Astrocyte (in vitro differentiated cells and primary cell): Measurements from ENCODE around the gene NWD2. TPM values are rescaled to one million over a fixed set of nuclear protein-coding genes. Genes with fewer than 3 reads are reported as not detected.

Experiments used
- DNase-seq: peaks from one replicate; pipeline ENCODE4 v3.0.0-alpha.2; 2010; ENCODE audit warnings: low read depth
- FAIRE-seq: peaks from 2 replicates; lab custom pipeline; 2011; peaks lifted over from hg19 to GRCh38; lab: Jason Lieb, UNC
- H2AFZ ChIP-seq: 2 replicates; pipeline ENCODE4 v1.6.0; 2012; ENCODE audit warnings: low read depth, low read length, inconsistent platforms
- H3K27ac ChIP-seq: 2 replicates; pipeline ENCODE4 v1.5.1; 2011; ENCODE audit warnings: low read depth, low read length, inconsistent platforms
- H3K27me3 ChIP-seq: 2 replicates; pipeline ENCODE4 v1.6.0; 2011; ENCODE audit warnings: low read length, inconsistent platforms; ENCODE audit not compliant: insufficient read depth
- H3K36me3 ChIP-seq: 2 replicates; pipeline ENCODE4 v1.5.1; 2011; ENCODE audit warnings: low read length, inconsistent platforms; ENCODE audit not compliant: insufficient read depth
- H3K4me1 ChIP-seq: 2 replicates; pipeline ENCODE4 v1.5.1; 2011; ENCODE audit warnings: low read length, inconsistent platforms; ENCODE audit not compliant: insufficient read depth
- H3K4me2 ChIP-seq: 2 replicates; pipeline ENCODE4 v1.6.0; 2012; ENCODE audit warnings: low read length, inconsistent platforms
- H3K4me3 ChIP-seq: 2 replicates; pipeline ENCODE4 v1.5.1; 2011; ENCODE audit warnings: low read depth, mild to moderate bottlenecking, low read length, inconsistent platforms; ENCODE audit not compliant: insufficient read depth
- H3K79me2 ChIP-seq: 2 replicates; pipeline ENCODE4 v1.6.0; 2012; ENCODE audit warnings: mild to moderate bottlenecking, low read length, inconsistent platforms; ENCODE audit not compliant: insufficient read depth
- H3K9ac ChIP-seq: 2 replicates; pipeline ENCODE4 v1.6.0; 2012; ENCODE audit warnings: mild to moderate bottlenecking, low read length, inconsistent platforms
- H3K9me3 ChIP-seq: 2 replicates; pipeline ENCODE4 v1.5.1; 2012; ENCODE audit warnings: low read depth, mild to moderate bottlenecking, low read length, inconsistent platforms; ENCODE audit not compliant: insufficient read depth
- H4K20me1 ChIP-seq: 2 replicates; pipeline ENCODE4 v1.6.0; 2012; ENCODE audit warnings: low read length, inconsistent platforms; ENCODE audit not compliant: insufficient read depth
- H3K27ac Mint-ChIP-seq: one replicate; pipeline ENCODE4 v1.8.0; 2021; ENCODE audit warnings: mild to moderate bottlenecking, mixed read lengths; ENCODE audit not compliant: unreplicated experiment
- H3K27me3 Mint-ChIP-seq: one replicate; pipeline ENCODE4 v1.8.0; 2021; ENCODE audit warnings: low read depth, mixed read lengths; ENCODE audit not compliant: unreplicated experiment
- H3K36me3 Mint-ChIP-seq: one replicate; pipeline ENCODE4 v1.8.0; 2021; ENCODE audit warnings: low read depth, mixed read lengths; ENCODE audit not compliant: unreplicated experiment
- H3K4me1 Mint-ChIP-seq: one replicate; pipeline ENCODE4 v1.8.0; 2021; ENCODE audit warnings: low read depth, mixed read lengths; ENCODE audit not compliant: unreplicated experiment
- H3K4me3 Mint-ChIP-seq: one replicate; pipeline ENCODE4 v1.8.0; 2021; ENCODE audit warnings: mild to moderate bottlenecking, moderate library complexity, mixed read lengths; ENCODE audit not compliant: unreplicated experiment
- H3K9me3 Mint-ChIP-seq: one replicate; pipeline ENCODE4 v1.8.0; 2021; ENCODE audit warnings: mild to moderate bottlenecking, mixed read lengths; ENCODE audit not compliant: unreplicated experiment
- CTCF ChIP-seq: IDR thresholded peaks from 2 replicates; pipeline ENCODE4 v1.5.1; 2011; ENCODE audit warnings: low read depth, mild to moderate bottlenecking, inconsistent platforms, low read length, moderate library complexity; ENCODE audit not compliant: insufficient read depth
- EZH2 ChIP-seq: IDR thresholded peaks from 2 replicates; pipeline ENCODE4 v1.6.1; 2012; ENCODE audit warnings: mild to moderate bottlenecking, low read length, inconsistent platforms; ENCODE audit not compliant: insufficient read depth
- total RNA-seq: library from RNA; stranded (reverse); gene quantifications from 2 replicates; pipeline ENCODE4 v1.2.1, GENCODE V29; 2021

The NWD2 gene
- total RNA-seq, 1 donor from 2014 or later, result not detected

GRCh38 chr4:37450309-37450708 is 205.8 kb downstream of the NWD2 start:
- FAIRE-seq (no peak), DNase-seq (no peak)
- Mint-ChIP-seq H3K4me1 (peaks cover 11% of the 10 kb centered on the region), H3K9me3 (no peaks in the 10 kb centered on the region), H3K27ac (no peak overlapping the region), H3K4me3 (no peak overlapping the region), H3K36me3 (no peaks in the 10 kb centered on the region), H3K27me3 (peaks cover 38% of the 10 kb centered on the region)
- Histone ChIP-seq H4K20me1 (no peaks in the 10 kb centered on the region), H3K27me3 (peaks cover 31% of the 10 kb centered on the region), H3K9ac (no peak overlapping the region), H3K9me3 (no peaks in the 10 kb centered on the region), H3K4me1 (peaks cover 7% of the 10 kb centered on the region), H3K4me3 (no peak overlapping the region), H3K4me2 (no peak overlapping the region), H2AFZ (no peak overlapping the region), H3K79me2 (no peaks in the 10 kb centered on the region), H3K36me3 (no peaks in the 10 kb centered on the region), H3K27ac (no peak overlapping the region)
- TF ChIP-seq EZH2 (no peak), CTCF (no peak)

DNA sequence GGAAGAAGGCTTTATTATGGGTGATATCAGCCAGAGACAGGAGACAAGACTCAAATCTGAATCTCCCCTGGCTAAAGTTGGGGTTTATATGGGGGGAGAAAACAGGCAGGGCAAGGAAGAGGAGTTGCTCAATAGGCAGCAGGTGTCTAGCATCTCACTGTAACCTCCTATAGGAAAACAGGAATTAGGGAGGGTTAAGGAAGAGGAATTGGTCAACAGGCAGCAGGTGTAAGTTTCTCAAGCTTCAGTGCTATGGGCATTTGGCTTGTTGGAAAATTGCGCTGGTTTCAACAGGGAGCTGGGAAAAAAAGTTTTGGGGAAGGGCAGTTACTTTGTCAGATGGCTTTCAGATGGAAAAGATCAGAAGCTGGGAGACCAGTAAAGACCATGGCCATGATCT is 206.4 kb downstream of the NWD2 start:
- Mint-ChIP-seq H3K27me3 (peaks cover 44% of the 10 kb centered on the region), H3K4me1 (peaks cover 9% of the 10 kb centered on the region), H3K36me3 (no peaks in the 10 kb centered on the region), H3K9me3 (no peaks in the 10 kb centered on the region), H3K4me3 (no peak overlapping the region), H3K27ac (no peak overlapping the region)
- Histone ChIP-seq H3K9ac (no peak overlapping the region), H3K4me1 (peaks cover 7% of the 10 kb centered on the region), H3K27me3 (peaks cover 37% of the 10 kb centered on the region), H3K79me2 (no peaks in the 10 kb centered on the region), H3K9me3 (no peaks in the 10 kb centered on the region), H3K36me3 (no peaks in the 10 kb centered on the region), H3K4me3 (no peak overlapping the region), H3K27ac (no peak overlapping the region), H2AFZ (no peak overlapping the region), H4K20me1 (no peaks in the 10 kb centered on the region), H3K4me2 (no peak overlapping the region)
- TF ChIP-seq EZH2 (no peak), CTCF (no peak)
- FAIRE-seq (no peak), DNase-seq (no peak)

DNA sequence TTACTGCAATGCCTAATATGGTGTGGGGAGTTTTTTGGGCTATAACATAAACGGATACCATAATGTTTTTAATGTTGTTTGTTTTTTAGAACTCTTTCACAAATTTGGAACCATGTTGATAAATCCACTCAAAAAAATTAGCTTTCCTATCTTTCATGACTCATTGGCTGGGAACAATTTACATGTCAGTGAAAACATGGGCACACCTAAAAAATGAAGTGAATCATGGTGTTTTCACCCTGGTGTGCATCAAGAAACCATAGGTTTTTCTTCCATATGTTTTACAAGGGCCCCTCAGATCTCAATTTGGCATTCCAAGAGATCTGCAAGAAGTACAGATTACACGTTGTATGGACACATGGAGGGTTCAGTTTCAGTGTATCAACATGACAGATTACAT is 207.1 kb downstream of the NWD2 start:
- H3K9ac ChIP-seq, result no peak overlapping the region
- Mint-ChIP-seq H3K27me3 (peaks cover 52% of the 10 kb centered on the region), H3K4me3 (no peak overlapping the region), H3K36me3 (no peaks in the 10 kb centered on the region), H3K9me3 (no peaks in the 10 kb centered on the region), H3K4me1 (peaks cover 7% of the 10 kb centered on the region), H3K27ac (no peak overlapping the region)
- H3K9me3 ChIP-seq, result no peaks in the 10 kb centered on the region
- no peaks in the 10 kb centered on the region for H4K20me1 ChIP-seq
- TF ChIP-seq EZH2, result no peak
- no peak for TF ChIP-seq CTCF
- FAIRE-seq (no peak), DNase-seq (no peak)
- H3K27me3 ChIP-seq, result peaks cover 39% of the 10 kb centered on the region
- no peak overlapping the region for H3K27ac ChIP-seq
- no peaks in the 10 kb centered on the region for H3K36me3 ChIP-seq
- no peak overlapping the region for H3K4me2 ChIP-seq
- H3K79me2 ChIP-seq, result no peaks in the 10 kb centered on the region
- no peak overlapping the region for H3K4me3 ChIP-seq
- no peak overlapping the region for H2AFZ ChIP-seq
- peaks cover 7% of the 10 kb centered on the region for H3K4me1 ChIP-seq
